HepG2 (cell line): Measurements from ENCODE around the gene UACA.

ENCODE experiments used
- ELF4 ChIP-seq: sonication (generic); formaldehyde crosslinking; IDR thresholded peaks from 2 replicates; pipeline ENCODE4 v1.5.0; 2020; ENCODE audit warnings: missing genetic modification reagents, mild to moderate bottlenecking, moderate library complexity, borderline replicate concordance
- EZH2 ChIP-seq: conservative IDR thresholded peaks from 2 replicates; pipeline ENCODE4 v1.6.1; 2012; ENCODE audit warnings: mild to moderate bottlenecking, low read depth, low read length, moderate library complexity
- FOSL2 ChIP-seq: sonication (generic); formaldehyde crosslinking; IDR thresholded peaks from 2 replicates; pipeline ENCODE4 v1.4.0; 2020; ENCODE audit warnings: missing genetic modification reagents
- FOXJ3 ChIP-seq: sonication (generic); formaldehyde crosslinking; IDR thresholded peaks from 2 replicates; pipeline ENCODE4 v1.4.0; 2020; ENCODE audit warnings: missing genetic modification reagents, mild to moderate bottlenecking, borderline replicate concordance
- FOXK1 ChIP-seq: sonication (generic); formaldehyde crosslinking; IDR thresholded peaks from 2 replicates; pipeline ENCODE4 v1.4.0; 2020; ENCODE audit warnings: low read depth, missing genetic modification reagents, borderline replicate concordance
- MZF1 ChIP-seq: sonication (generic); formaldehyde crosslinking; IDR thresholded peaks from 2 replicates; pipeline ENCODE4 v1.8.1; 2023; ENCODE audit warnings: mild to moderate bottlenecking, missing genetic modification reagents, borderline replicate concordance
- NCOA1 ChIP-seq: sonication (generic); formaldehyde crosslinking; IDR thresholded peaks from 2 replicates; pipeline ENCODE4 v1.9.0; 2021; ENCODE audit warnings: missing genetic modification reagents
- POLR2AphosphoS2 ChIP-seq: IDR thresholded peaks from 2 replicates; pipeline ENCODE4 v1.6.1; 2011; ENCODE audit warnings: low read depth, low read length, improper control_type of control experiment
- SALL1 ChIP-seq: sonication (generic); formaldehyde crosslinking; IDR thresholded peaks from 2 replicates; pipeline ENCODE4 v1.8.0; 2022; ENCODE audit warnings: mild to moderate bottlenecking, missing genetic modification reagents
- SSRP1 ChIP-seq: IDR thresholded peaks from 2 replicates; pipeline ENCODE4 v1.6.1; 2016; ENCODE audit warnings: control low read depth
- TAF1 ChIP-seq: sonication (generic); formaldehyde crosslinking; IDR thresholded peaks from 2 replicates; pipeline ENCODE4 v1.4.0; 2020; ENCODE audit warnings: missing genetic modification reagents
- ZNF225 ChIP-seq: sonication (generic); formaldehyde crosslinking; IDR thresholded peaks from 2 replicates; pipeline ENCODE4 v1.4.0; 2020; ENCODE audit warnings: mild to moderate bottlenecking, missing genetic modification reagents
- ZSCAN21 ChIP-seq: sonication (generic); formaldehyde crosslinking; IDR thresholded peaks from 2 replicates; pipeline ENCODE4 v1.8.0; 2022; ENCODE audit warnings: mild to moderate bottlenecking, missing genetic modification reagents, moderate library complexity, borderline replicate concordance
- TF ChIP-seq, protein P1 (sequence below): sonication (generic); formaldehyde crosslinking; IDR thresholded peaks from 2 replicates; pipeline ENCODE4 v1.5.0; 2020; ENCODE audit warnings: mild to moderate bottlenecking, missing genetic modification reagents, moderate library complexity

DNA sequence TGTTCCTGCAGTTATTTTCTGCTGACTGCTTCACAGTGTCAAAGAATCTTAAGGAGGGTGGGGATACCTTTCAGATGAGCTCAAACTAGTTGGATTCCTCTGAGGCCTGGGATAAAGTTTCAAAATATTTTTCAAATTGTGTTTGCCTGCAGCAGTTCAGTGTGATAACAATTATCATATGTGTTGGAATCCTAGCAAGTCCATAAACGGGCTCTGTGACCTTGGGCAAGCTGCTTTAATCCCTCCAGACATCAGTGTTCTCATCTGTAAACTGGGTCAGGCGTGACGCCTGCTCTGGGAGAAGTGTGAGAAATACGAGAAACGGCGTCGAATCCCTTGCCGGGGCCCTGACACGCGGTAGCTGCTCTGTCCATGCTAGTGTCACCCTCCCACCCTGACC is 153.5 kb downstream of the UACA start:
- TF ChIP-seq, protein P1, sequence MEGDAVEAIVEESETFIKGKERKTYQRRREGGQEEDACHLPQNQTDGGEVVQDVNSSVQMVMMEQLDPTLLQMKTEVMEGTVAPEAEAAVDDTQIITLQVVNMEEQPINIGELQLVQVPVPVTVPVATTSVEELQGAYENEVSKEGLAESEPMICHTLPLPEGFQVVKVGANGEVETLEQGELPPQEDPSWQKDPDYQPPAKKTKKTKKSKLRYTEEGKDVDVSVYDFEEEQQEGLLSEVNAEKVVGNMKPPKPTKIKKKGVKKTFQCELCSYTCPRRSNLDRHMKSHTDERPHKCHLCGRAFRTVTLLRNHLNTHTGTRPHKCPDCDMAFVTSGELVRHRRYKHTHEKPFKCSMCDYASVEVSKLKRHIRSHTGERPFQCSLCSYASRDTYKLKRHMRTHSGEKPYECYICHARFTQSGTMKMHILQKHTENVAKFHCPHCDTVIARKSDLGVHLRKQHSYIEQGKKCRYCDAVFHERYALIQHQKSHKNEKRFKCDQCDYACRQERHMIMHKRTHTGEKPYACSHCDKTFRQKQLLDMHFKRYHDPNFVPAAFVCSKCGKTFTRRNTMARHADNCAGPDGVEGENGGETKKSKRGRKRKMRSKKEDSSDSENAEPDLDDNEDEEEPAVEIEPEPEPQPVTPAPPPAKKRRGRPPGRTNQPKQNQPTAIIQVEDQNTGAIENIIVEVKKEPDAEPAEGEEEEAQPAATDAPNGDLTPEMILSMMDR (CRISPR knock-in tag): no peak
- TF ChIP-seq ZSCAN21 (CRISPR knock-in tag): no peak
- no peak for TF ChIP-seq TAF1
- TF ChIP-seq ZNF225 (CRISPR knock-in tag): no peak
- TF ChIP-seq FOSL2 (CRISPR knock-in tag): no peak
- TF ChIP-seq MZF1 (CRISPR knock-in tag): no peak
- no peak for TF ChIP-seq ELF4 (CRISPR knock-in tag)
- TF ChIP-seq EZH2: no peak
- no peak for TF ChIP-seq SSRP1
- no peak for TF ChIP-seq NCOA1
- no peak for TF ChIP-seq FOXK1 (CRISPR knock-in tag)
- TF ChIP-seq POLR2AphosphoS2: no peak
- TF ChIP-seq SALL1: no peak
- TF ChIP-seq FOXJ3 (CRISPR knock-in tag): no peak
